Mammary epithelial cell (primary cell): ENCODE measurements around the gene TFPI2.

Experiments used
- EZH2 ChIP-seq: IDR thresholded peaks from 2 replicates; pipeline ENCODE4 v1.6.1; 2012; ENCODE audit warnings: low read length, inconsistent platforms, borderline replicate concordance
- TF ChIP-seq, protein P1 (sequence below), 2 donors: IDR thresholded peaks in 1 of 2; conservative IDR thresholded peaks in 1 of 2; 2 replicates each; pipeline ENCODE4 v1.5.1; 2011 to 2012; ENCODE audit warnings: inconsistent platforms in 2 of 2, low read length in 2 of 2, mild to moderate bottlenecking in 2 of 2, control low read depth in 1 of 2, low read depth in 1 of 2; ENCODE audit not compliant: insufficient read depth in 1 of 2; ENCODE audit errors: extremely low read depth in 1 of 2

DNA sequence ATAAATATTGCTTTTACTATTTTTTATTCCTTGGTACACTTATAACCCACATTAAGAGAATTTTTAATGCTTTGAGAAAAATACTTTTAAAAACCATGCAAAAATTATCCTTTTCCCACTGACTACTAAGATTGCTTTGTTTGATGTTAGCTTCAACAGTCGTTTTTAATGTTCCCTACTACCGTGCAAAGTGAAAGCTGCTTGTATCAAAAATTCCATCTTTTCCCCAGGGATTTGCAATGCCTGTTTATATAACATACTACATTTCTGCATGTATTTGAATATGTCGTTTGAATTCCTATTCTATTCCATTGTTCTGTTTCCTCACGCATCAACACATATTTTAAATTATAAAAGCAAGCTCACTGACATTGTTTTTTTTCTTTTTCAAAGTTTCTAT lies 54.4 kb downstream of the TFPI2 start:
- TF ChIP-seq, protein P1, sequence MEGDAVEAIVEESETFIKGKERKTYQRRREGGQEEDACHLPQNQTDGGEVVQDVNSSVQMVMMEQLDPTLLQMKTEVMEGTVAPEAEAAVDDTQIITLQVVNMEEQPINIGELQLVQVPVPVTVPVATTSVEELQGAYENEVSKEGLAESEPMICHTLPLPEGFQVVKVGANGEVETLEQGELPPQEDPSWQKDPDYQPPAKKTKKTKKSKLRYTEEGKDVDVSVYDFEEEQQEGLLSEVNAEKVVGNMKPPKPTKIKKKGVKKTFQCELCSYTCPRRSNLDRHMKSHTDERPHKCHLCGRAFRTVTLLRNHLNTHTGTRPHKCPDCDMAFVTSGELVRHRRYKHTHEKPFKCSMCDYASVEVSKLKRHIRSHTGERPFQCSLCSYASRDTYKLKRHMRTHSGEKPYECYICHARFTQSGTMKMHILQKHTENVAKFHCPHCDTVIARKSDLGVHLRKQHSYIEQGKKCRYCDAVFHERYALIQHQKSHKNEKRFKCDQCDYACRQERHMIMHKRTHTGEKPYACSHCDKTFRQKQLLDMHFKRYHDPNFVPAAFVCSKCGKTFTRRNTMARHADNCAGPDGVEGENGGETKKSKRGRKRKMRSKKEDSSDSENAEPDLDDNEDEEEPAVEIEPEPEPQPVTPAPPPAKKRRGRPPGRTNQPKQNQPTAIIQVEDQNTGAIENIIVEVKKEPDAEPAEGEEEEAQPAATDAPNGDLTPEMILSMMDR (conservative IDR thresholded peaks at IDR 0.05 in 1 of 2, IDR thresholded peaks at IDR 0.05 in 1 of 2; ENCODE audit: extremely low read depth in 1 of 2, insufficient read depth in 1 of 2, low read depth in 1 of 2, low read length in 2 of 2): no peak
- no peak for TF ChIP-seq EZH2
